C4-2B (cell line): Measurements from ENCODE around the gene CD68.

Experiments used
- ZFX ChIP-seq: fragments of 450-650 bp; IDR thresholded peaks from 2 replicates; pipeline ENCODE4 v1.6.1; 2017
- TF ChIP-seq, protein P1 (sequence below): fragments of 450-650 bp; conservative IDR thresholded peaks from 2 replicates; pipeline ENCODE4 v1.5.1; 2017; ENCODE audit warnings: mild to moderate bottlenecking

- TF ChIP-seq, protein P1, sequence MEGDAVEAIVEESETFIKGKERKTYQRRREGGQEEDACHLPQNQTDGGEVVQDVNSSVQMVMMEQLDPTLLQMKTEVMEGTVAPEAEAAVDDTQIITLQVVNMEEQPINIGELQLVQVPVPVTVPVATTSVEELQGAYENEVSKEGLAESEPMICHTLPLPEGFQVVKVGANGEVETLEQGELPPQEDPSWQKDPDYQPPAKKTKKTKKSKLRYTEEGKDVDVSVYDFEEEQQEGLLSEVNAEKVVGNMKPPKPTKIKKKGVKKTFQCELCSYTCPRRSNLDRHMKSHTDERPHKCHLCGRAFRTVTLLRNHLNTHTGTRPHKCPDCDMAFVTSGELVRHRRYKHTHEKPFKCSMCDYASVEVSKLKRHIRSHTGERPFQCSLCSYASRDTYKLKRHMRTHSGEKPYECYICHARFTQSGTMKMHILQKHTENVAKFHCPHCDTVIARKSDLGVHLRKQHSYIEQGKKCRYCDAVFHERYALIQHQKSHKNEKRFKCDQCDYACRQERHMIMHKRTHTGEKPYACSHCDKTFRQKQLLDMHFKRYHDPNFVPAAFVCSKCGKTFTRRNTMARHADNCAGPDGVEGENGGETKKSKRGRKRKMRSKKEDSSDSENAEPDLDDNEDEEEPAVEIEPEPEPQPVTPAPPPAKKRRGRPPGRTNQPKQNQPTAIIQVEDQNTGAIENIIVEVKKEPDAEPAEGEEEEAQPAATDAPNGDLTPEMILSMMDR = no peak
- no peak for TF ChIP-seq ZFX
Measured at GRCh38 chr17:7550344-7550743, 29.1 kb upstream of the CD68 start.
